Hepatocyte (in vitro differentiated cells): ENCODE results near the gene PTRHD1.

Source experiments
- EZH2 ChIP-seq: fragments of 200-600 bp; sonication (generic); IDR thresholded peaks from 2 replicates; pipeline ENCODE4 v1.6.1; 2016; ENCODE audit warnings: antibody characterized with exemption, mild to moderate bottlenecking, borderline replicate concordance
- EZH2phosphoT487 ChIP-seq: fragments of 200-600 bp; sonication (generic); IDR thresholded peaks from one replicate; pipeline ENCODE4 v1.6.1; 2018; ENCODE audit warnings: antibody characterized with exemption, mild to moderate bottlenecking, low read depth, moderate library complexity; ENCODE audit not compliant: unreplicated experiment, severe bottlenecking
- TF ChIP-seq, protein P1 (sequence below): fragments of 200-600 bp; sonication (generic); IDR thresholded peaks from 2 replicates; pipeline ENCODE4 v1.5.1; 2016; ENCODE audit warnings: antibody characterized with exemption, mild to moderate bottlenecking; ENCODE audit not compliant: poor library complexity

DNA sequence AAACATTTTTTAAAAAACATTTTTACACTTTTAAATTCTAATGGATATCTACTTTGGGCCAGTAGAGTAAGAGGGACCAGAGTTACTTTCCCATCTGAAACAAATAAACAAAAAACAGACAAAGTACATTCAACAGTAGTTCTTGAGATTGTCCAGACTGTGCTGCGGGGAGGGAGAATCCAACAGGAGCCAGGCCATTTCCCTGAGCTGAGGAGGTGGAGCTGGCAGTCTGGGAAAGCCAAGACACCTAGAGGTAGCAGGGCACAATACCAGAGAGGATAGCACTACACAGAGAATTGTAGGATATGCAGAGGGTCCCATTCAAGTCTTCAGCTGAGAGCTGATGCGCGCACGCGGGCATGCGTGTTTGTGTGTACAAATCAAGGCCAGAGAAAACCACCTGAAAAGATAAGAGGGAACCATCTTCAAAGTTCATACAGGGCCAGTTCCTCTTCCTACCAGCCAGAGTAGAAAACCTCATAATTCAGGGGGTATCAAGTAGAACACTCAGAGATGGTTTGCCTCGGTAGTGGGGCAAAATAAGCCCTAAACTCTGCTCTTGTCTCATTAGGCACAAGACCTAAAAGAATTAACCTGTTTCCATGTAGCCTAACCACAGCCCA lies 44.0 kb downstream of the PTRHD1 start:
- TF ChIP-seq, protein P1, sequence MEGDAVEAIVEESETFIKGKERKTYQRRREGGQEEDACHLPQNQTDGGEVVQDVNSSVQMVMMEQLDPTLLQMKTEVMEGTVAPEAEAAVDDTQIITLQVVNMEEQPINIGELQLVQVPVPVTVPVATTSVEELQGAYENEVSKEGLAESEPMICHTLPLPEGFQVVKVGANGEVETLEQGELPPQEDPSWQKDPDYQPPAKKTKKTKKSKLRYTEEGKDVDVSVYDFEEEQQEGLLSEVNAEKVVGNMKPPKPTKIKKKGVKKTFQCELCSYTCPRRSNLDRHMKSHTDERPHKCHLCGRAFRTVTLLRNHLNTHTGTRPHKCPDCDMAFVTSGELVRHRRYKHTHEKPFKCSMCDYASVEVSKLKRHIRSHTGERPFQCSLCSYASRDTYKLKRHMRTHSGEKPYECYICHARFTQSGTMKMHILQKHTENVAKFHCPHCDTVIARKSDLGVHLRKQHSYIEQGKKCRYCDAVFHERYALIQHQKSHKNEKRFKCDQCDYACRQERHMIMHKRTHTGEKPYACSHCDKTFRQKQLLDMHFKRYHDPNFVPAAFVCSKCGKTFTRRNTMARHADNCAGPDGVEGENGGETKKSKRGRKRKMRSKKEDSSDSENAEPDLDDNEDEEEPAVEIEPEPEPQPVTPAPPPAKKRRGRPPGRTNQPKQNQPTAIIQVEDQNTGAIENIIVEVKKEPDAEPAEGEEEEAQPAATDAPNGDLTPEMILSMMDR, result no peak
- TF ChIP-seq EZH2phosphoT487 (no peak), EZH2 (no peak)
